ENCODE data around the gene EIF3J. TPM values are rescaled to one million over a fixed set of nuclear protein-coding genes. Genes with fewer than 3 reads are reported as not detected.

Gene EIF3J
- total and polyA plus RNA-seq, 2 of the 4 experiments (the other 2 are of a cell fraction): 51.6 to 59.9 TPM

- DNase-seq (peak; percentile 87), ATAC-seq (ENCODE audit: low read depth) (peak; percentile 67)
- H3K4me1 ChIP-seq (ENCODE audit: control insufficient read depth, insufficient read depth, low read length): peaks cover 6% of the 10 kb centered on the region
- H4K91ac ChIP-seq (ENCODE audit: insufficient read depth, low read depth, low read length): no peak overlapping the region
- in situ Hi-C loops (cut with MboI; ENCODE audit: low sequenced_read_pairs): no loop called here
- peaks cover 15% of the 10 kb centered on the region; the same call in 1 of the 2 replicates for H4K20me1 ChIP-seq (ENCODE audit: insufficient read depth, low read length)
- no peak overlapping the region for H3K9ac ChIP-seq (ENCODE audit: low read depth, low read length)
- ChIA-PET POLR2A (ENCODE audit: unreplicated experiment) (no interaction called here), CTCF (interaction anchor here (0.6 to 1.2 kb wide), 2 partner anchors 11 to 252 kb away, joined by 3 to 4 read pairs; no protein-coding TSS in a partner anchor)
- no peak overlapping the region for H3K14ac ChIP-seq (replicated peaks; ENCODE audit: low read depth, low read length)
- H3K4ac ChIP-seq (ENCODE audit: low read depth, low read length): no peak overlapping the region
- peak overlapping the region; percentile 88 for H2BK5ac ChIP-seq (ENCODE audit: low read depth, low read length, poor library complexity, severe bottlenecking)
- dilution Hi-C loops (cut with HindIII; ENCODE audit: low sequenced_read_pairs, unreplicated experiment): no loop called here
- H4K8ac ChIP-seq (ENCODE audit: low read depth in 2 of 2, low read length in 2 of 2): no peak overlapping the region
- H3K27me3 ChIP-seq (ENCODE audit: control insufficient read depth, insufficient read depth, low read length): no peaks in the 10 kb centered on the region
- peaks cover 7% of the 10 kb centered on the region for H3K9me1 ChIP-seq (ENCODE audit: insufficient read depth, low read length)
- no peak overlapping the region for H3K27ac ChIP-seq (ENCODE audit: insufficient read depth, low read length)
- no peak overlapping the region for H4K5ac ChIP-seq (ENCODE audit: low read depth, low read length)
- no peak overlapping the region for H3K4me3 ChIP-seq (ENCODE audit: insufficient read depth, low read depth, low read length)
- peaks cover 10% of the 10 kb centered on the region for H3K36me3 ChIP-seq (ENCODE audit: control insufficient read depth, insufficient read depth, low read length)
- H3K18ac ChIP-seq (ENCODE audit: low read depth, low read length): no peak overlapping the region
- H2AK9ac ChIP-seq (replicated peaks; ENCODE audit: low read depth, low read length, poor library complexity): no peak overlapping the region
- no peak overlapping the region for H2BK20ac ChIP-seq (ENCODE audit: low read depth, low read length)
- no peaks in the 10 kb centered on the region for H3K9me3 ChIP-seq (ENCODE audit: control insufficient read depth, insufficient read depth, low read length)
- no CpG with 5 or more reads among the region's 3 CpGs for WGBS, 2 experiments (ENCODE audit: extremely low coverage in 2 of 2, insufficient read length in 1 of 2)
- H3K79me1 ChIP-seq (ENCODE audit: low read depth in 1 of 2, low read length in 2 of 2): peaks cover 18 to 44% of the 10 kb centered on the region in 2 experiments
- no peak overlapping the region for H3K23ac ChIP-seq (ENCODE audit: low read depth, low read length)
- H2AK5ac ChIP-seq (ENCODE audit: low read depth, low read length): no peak overlapping the region
- no TSS peak for BruUV-seq (replicated peaks)
- no peak for TF ChIP-seq RCOR1 (IDR thresholded peaks at IDR 0.05; ENCODE audit: insufficient replicate concordance, low read length)
- no peak for TF ChIP-seq CHD1 (IDR thresholded peaks at IDR 0.05; ENCODE audit: low read depth, low read length)
- no peak for TF ChIP-seq POLR2A (IDR thresholded peaks at IDR 0.05; ENCODE audit: low read depth, low read length)
- TF ChIP-seq RAD21 (IDR thresholded peaks at IDR 0.05; ENCODE audit: low read length): no peak
- TF ChIP-seq CTCF (conservative IDR thresholded peaks at IDR 0.05; ENCODE audit: low read depth, low read length): no peak
- TF ChIP-seq MAFK (IDR thresholded peaks at IDR 0.05; ENCODE audit: low read depth, low read length): no peak
- no peak for TF ChIP-seq RFX5 (IDR thresholded peaks at IDR 0.05; ENCODE audit: low read depth, low read length)
- no peak for TF ChIP-seq FOS (IDR thresholded peaks at IDR 0.05; ENCODE audit: low read depth, low read length)
- no peak for TF ChIP-seq ELK1 (IDR thresholded peaks at IDR 0.05; ENCODE audit: borderline replicate concordance, low read depth, low read length)
- TF ChIP-seq CEBPB (IDR thresholded peaks at IDR 0.05; ENCODE audit: low read depth, low read length): no peak
- no peak for TF ChIP-seq NFE2L2 (IDR thresholded peaks at IDR 0.05; ENCODE audit: low read depth, low read length)
- TF ChIP-seq USF2 (IDR thresholded peaks at IDR 0.05; ENCODE audit: low read depth, low read length): no peak
- TF ChIP-seq MAZ (IDR thresholded peaks at IDR 0.05; ENCODE audit: borderline replicate concordance, low read depth, low read length): no peak
- H3K56ac ChIP-seq (ENCODE audit: extremely low read depth, insufficient read depth, low read length): no peak overlapping the region
- H3K4me2 ChIP-seq (ENCODE audit: low read depth, low read length): no peak overlapping the region
- intact Hi-C loops (cut with micrococcal nuclease): loop anchor here (10.0 kb wide), 1 partner anchor 136 kb away; no protein-coding TSS in a partner anchor
- no peak overlapping the region for H2BK120ac ChIP-seq (ENCODE audit: low read depth, low read length)
- H2AFZ ChIP-seq (replicated peaks; ENCODE audit: low read length, poor library complexity): no peak overlapping the region
- no peak overlapping the region for H2BK15ac ChIP-seq (ENCODE audit: low read depth, low read length)
Observed at GRCh38 chr15:44490622-44491021, 46.3 kb upstream of the EIF3J start.
